ENCODE measurements around the gene SLC25A34. TPM values are rescaled to one million over a fixed set of nuclear protein-coding genes. Genes with fewer than 3 reads are reported as not detected.

The SLC25A34 gene
- total RNA-seq, 4 donors from 2014 or later = 0.66 to 0.97 (median 0.76) TPM

GRCh38 chr1:15751717-15752116 lies 15.7 kb downstream of the SLC25A34 start:
- no peak for DNase-seq (ENCODE audit: extremely low spot score)
- Histone ChIP-seq H3K9me3 (no peaks in the 10 kb centered on the region), H3K27ac (replicated peaks in 1 of 4) (no peak overlapping the region), H3K36me3 (no peaks in the 10 kb centered on the region), H3K4me3 (no peak overlapping the region), H3K4me1 (peaks cover 0 to 16% (median 11%) of the 10 kb centered on the region in 4 donors), H3K27me3 (no peaks in the 10 kb centered on the region)
- WGBS = 95% methylated on average over 10 of the region's 10 CpGs
- intact Hi-C loops (cut with DNase I) = no loop called here
- no peak for TF ChIP-seq CTCF (IDR thresholded peaks at IDR 0.05)
- no peak for TF ChIP-seq POLR2A (IDR thresholded peaks at IDR 0.05; ENCODE audit: low read depth)
- TF ChIP-seq EP300 (IDR thresholded peaks at IDR 0.05) = no peak
- no peak for TF ChIP-seq POLR2AphosphoS5 (IDR thresholded peaks at IDR 0.05)

GRCh38 chr1:15753776-15754175 lies 17.7 kb downstream of the SLC25A34 start:
- Histone ChIP-seq H3K27ac (replicated peaks in 1 of 4) (no peak overlapping the region), H3K27me3 (peaks cover 0 to 7% (median under 1%) of the 10 kb centered on the region in 4 donors), H3K9me3 (no peaks in the 10 kb centered on the region), H3K36me3 (no peaks in the 10 kb centered on the region), H3K4me1 (peaks cover 8 to 33% (median 30%) of the 10 kb centered on the region in 4 donors), H3K4me3 (no peak overlapping the region)
- intact Hi-C loops (cut with DNase I) = no loop called here
- DNase-seq (ENCODE audit: extremely low spot score) = no peak
- 92% methylated on average over 9 of the region's 10 CpGs for WGBS
- TF ChIP-seq POLR2AphosphoS5 (IDR thresholded peaks at IDR 0.05) (no peak), CTCF (IDR thresholded peaks at IDR 0.05) (no peak), POLR2A (IDR thresholded peaks at IDR 0.05; ENCODE audit: low read depth) (no peak), EP300 (IDR thresholded peaks at IDR 0.05) (no peak)

- Histone ChIP-seq H3K4me1 (peaks cover 13 to 45% (median 39%) of the 10 kb centered on the region in 4 donors), H3K4me3 (no peak overlapping the region), H3K27me3 (peaks cover 0 to 18% (median 4%) of the 10 kb centered on the region in 4 donors), H3K27ac (replicated peaks in 1 of 4) (no peak overlapping the region), H3K9me3 (no peaks in the 10 kb centered on the region), H3K36me3 (no peaks in the 10 kb centered on the region)
- intact Hi-C loops (cut with DNase I) = no loop called here
- WGBS = 94% methylated on average over 2 of the region's 2 CpGs
- DNase-seq (ENCODE audit: extremely low spot score) = no peak
- TF ChIP-seq POLR2A (IDR thresholded peaks at IDR 0.05; ENCODE audit: low read depth) = no peak
- no peak for TF ChIP-seq CTCF (IDR thresholded peaks at IDR 0.05)
- TF ChIP-seq EP300 (IDR thresholded peaks at IDR 0.05) = no peak
- no peak for TF ChIP-seq POLR2AphosphoS5 (IDR thresholded peaks at IDR 0.05)
Measured at GRCh38 chr1:15755021-15755645, 19.1 kb downstream of the SLC25A34 start.

- no peak overlapping the region for H3K27ac ChIP-seq (replicated peaks in 1 of 4)
- H3K27me3 ChIP-seq = peaks cover 0 to 18% (median 4%) of the 10 kb centered on the region in 4 donors
- no peak for DNase-seq (ENCODE audit: extremely low spot score)
- H3K4me1 ChIP-seq = peaks cover 16 to 49% (median 44%) of the 10 kb centered on the region in 4 donors
- no peak overlapping the region for H3K4me3 ChIP-seq
- H3K36me3 ChIP-seq = no peaks in the 10 kb centered on the region
- no peak for TF ChIP-seq EP300 (IDR thresholded peaks at IDR 0.05)
- TF ChIP-seq POLR2AphosphoS5 (IDR thresholded peaks at IDR 0.05) = no peak
- TF ChIP-seq POLR2A (IDR thresholded peaks at IDR 0.05; ENCODE audit: low read depth) = no peak
- TF ChIP-seq CTCF (IDR thresholded peaks at IDR 0.05) = no peak
- intact Hi-C loops (cut with DNase I) = no loop called here
- WGBS = 79% methylated on average over 4 of the region's 4 CpGs
- no peaks in the 10 kb centered on the region for H3K9me3 ChIP-seq
Measured at GRCh38 chr1:15755646-15756040, 19.6 kb downstream of the SLC25A34 start.

Measured in esophagus muscularis mucosa (tissue), 4 donors.